ENCODE data around the gene ACAP3. TPM values are rescaled to one million over a fixed set of nuclear protein-coding genes. Genes with fewer than 3 reads are reported as not detected.

The ACAP3 gene
- total and polyA plus RNA-seq, 2 donors (not counting 3 experiments of a cell fraction or from before 2014, with no cell fraction given), result 27.8 to 39.0 TPM

DNA sequence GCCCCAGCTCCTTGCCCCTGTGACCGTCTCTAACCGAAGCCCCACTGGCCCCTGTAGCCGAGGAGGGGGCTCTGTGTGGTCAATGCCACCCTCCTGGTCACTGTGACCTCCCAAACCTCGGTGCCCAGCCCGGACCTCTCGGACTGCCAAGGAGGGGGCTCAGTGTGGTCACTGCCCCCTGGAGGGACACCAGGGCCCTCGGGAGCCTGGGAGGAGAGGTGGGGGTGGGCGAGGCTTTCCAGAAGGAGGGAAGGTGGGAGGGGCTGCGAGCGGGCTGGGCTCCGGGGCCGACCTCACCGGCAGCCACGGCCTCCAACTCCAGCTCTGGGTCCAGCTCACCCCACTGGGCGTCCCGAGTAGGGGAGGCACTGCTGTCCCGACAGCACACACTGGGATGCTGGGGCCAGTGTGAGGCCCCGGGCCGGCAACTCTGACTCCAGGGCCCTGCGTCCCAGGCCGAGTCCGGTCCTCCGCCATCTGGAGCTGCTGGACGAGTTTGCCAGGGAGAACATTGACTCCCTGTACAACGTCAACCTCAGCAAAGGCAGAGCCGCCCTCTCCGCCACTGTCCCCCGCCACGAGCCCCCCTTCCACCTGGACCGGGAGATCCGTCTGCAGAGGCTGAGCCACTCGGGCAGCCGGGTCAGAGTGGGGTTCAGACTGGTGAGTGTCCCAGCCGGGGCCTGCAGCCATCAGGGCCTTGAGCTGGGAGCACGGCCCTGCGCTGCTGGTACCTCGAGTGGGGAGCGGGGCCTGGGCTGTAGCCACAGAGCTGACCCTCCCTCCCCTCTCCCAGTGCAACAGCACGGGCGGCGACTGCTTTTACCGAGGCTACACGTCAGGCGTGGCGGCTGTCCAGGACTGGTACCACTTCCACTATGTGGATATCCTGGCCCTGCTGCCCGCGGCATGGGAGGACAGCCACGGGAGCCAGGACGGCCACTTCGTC lies 21.1 kb downstream of the ACAP3 start:
- POLR2A ChIA-PET, result no interaction called here

More for the DNA sequence above, 21.1 kb downstream of the ACAP3 start:
- no peaks in the 10 kb centered on the region for H3K9me3 ChIP-seq (replicated peaks; ENCODE audit: control insufficient read depth, insufficient read depth, low read length)
- no peak overlapping the region for H3K4me3 ChIP-seq (replicated peaks in 1 of 3; ENCODE audit: insufficient read depth in 1 of 3, low read depth in 1 of 3, low read length in 3 of 3)
- no peaks in the 10 kb centered on the region for H3K36me3 ChIP-seq (ENCODE audit: control insufficient read depth in 2 of 2, extremely low read depth in 1 of 2, insufficient read depth in 2 of 2, low read length in 2 of 2)
- no peak for TF ChIP-seq CTCF (IDR thresholded peaks at IDR 0.05; ENCODE audit: extremely low read depth in 1 of 2, insufficient read depth in 1 of 2, low read depth in 1 of 2, low read length in 2 of 2)
- TF ChIP-seq MYC (IDR thresholded peaks at IDR 0.05; ENCODE audit: low read depth, low read length), result no peak
- TF ChIP-seq, protein P1, sequence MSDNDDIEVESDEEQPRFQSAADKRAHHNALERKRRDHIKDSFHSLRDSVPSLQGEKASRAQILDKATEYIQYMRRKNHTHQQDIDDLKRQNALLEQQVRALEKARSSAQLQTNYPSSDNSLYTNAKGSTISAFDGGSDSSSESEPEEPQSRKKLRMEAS (IDR thresholded peaks at IDR 0.05; ENCODE audit: insufficient read depth, insufficient read length), result no peak
- no peak for TF ChIP-seq FOS (IDR thresholded peaks at IDR 0.05; ENCODE audit: borderline replicate concordance, insufficient read depth, low read length)
- TF ChIP-seq JUN (IDR thresholded peaks at IDR 0.05; ENCODE audit: borderline replicate concordance, insufficient read depth, insufficient read length, low read depth), result no peak
- TF ChIP-seq EZH2 (IDR thresholded peaks at IDR 0.05; ENCODE audit: borderline replicate concordance, low read depth, low read length, severe bottlenecking), result no peak
- TF ChIP-seq GATA2 (IDR thresholded peaks at IDR 0.05; ENCODE audit: insufficient read depth, insufficient read length, low read depth, low read length), result no peak
- TF ChIP-seq POLR2AphosphoS5 (IDR thresholded peaks at IDR 0.05; ENCODE audit: insufficient read depth, low read depth, low read length), result no peak
- TF ChIP-seq POLR2A (IDR thresholded peaks at IDR 0.05; ENCODE audit: low read depth, low read length), result no peak
- H3K27me3 ChIP-seq (ENCODE audit: control insufficient read depth in 2 of 2, insufficient read depth in 2 of 2, low read length in 2 of 2), result no peaks in the 10 kb centered on the region
- intact Hi-C loops (cut with micrococcal nuclease), result no loop called here
- FAIRE-seq (no peak), DNase-seq (ENCODE audit: low read depth, low spot score) (no peak)
- H4K20me1 ChIP-seq (replicated peaks; ENCODE audit: control insufficient read depth, extremely low read depth, insufficient read depth, low read length), result no peaks in the 10 kb centered on the region
- H2AFZ ChIP-seq (ENCODE audit: low read depth, low read length), result no peak overlapping the region
- H3K27ac ChIP-seq (ENCODE audit: insufficient read depth, low read depth, low read length), result no peak overlapping the region
- no TSS peak for BruUV-seq (replicated peaks)
- dilution Hi-C loops (cut with MboI; ENCODE audit: extremely low pct_ligation_motif_present, low sequenced_read_pairs), result no loop called here
- no peaks in the 10 kb centered on the region for H3K79me2 ChIP-seq (ENCODE audit: control insufficient read depth, insufficient read depth, low read length)
- no peak overlapping the region for H3K4me2 ChIP-seq (ENCODE audit: insufficient read depth, low read length)
- H3K9ac ChIP-seq (replicated peaks; ENCODE audit: extremely low read depth, insufficient read depth, low read length), result no peak overlapping the region
- H3K4me1 ChIP-seq (ENCODE audit: control insufficient read depth, extremely low read depth, insufficient read depth, low read length), result peaks cover 2% of the 10 kb centered on the region
- no peaks in the 10 kb centered on the region for H3K9me1 ChIP-seq (replicated peaks; ENCODE audit: control insufficient read depth, extremely low read depth, insufficient read depth, low read length)
- CTCF ChIA-PET, result interaction anchor here (1.9 kb wide), 1 partner anchor 164 kb away, joined by 12 read pairs; no protein-coding TSS in a partner anchor

Measured in endothelial cell of umbilical vein (primary cell).